GM12891 (cell line): Measurements from ENCODE around the gene FASN.

Source experiments
- PAX5 ChIP-seq: IDR thresholded peaks from 2 replicates; pipeline ENCODE4 v1.6.1; 2011; ENCODE audit warnings: low read length, moderate library complexity, mild to moderate bottlenecking; ENCODE audit not compliant: insufficient read depth, severe bottlenecking
- POLR2A ChIP-seq: IDR thresholded peaks from 2 replicates; pipeline ENCODE4 v1.6.1; 2011; ENCODE audit warnings: low read depth, low read length, control low read depth
- POLR2AphosphoS5 ChIP-seq: IDR thresholded peaks from 2 replicates; pipeline ENCODE4 v1.6.1; 2011; ENCODE audit warnings: low read depth, low read length, control low read depth
- POU2F2 ChIP-seq: IDR thresholded peaks from 2 replicates; pipeline ENCODE4 v1.6.1; 2011; ENCODE audit warnings: low read depth, mild to moderate bottlenecking, control low read depth, low read length, moderate library complexity
- SPI1 ChIP-seq: IDR thresholded peaks from 2 replicates; pipeline ENCODE4 v1.6.1; 2011; ENCODE audit warnings: low read depth, low read length, control low read depth
- TAF1 ChIP-seq: IDR thresholded peaks from 2 replicates; pipeline ENCODE4 v1.6.1; 2011; ENCODE audit warnings: low read depth, low read length, control low read depth

DNA sequence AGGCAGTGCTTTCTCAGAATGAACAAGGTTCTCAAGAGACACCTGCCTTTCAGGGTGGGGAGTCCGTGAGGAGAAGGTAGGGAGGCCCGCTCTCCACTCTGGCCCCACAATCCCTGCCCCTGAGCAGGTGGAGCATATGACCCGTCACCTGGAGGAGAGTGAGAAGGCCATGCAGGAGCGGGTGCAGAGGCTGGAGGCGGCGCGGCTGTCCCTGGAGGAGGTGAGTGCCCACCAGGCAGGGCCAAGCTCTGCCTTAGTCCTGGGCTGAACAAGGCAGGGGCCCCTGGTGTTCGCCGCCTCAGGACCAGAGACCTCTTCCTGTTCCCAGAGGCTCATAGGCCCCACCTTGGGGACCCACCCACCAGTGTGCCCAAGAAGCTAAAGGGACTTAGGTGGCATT, 69.1 kb downstream of the FASN start:
- TF ChIP-seq POLR2A (no peak), POLR2AphosphoS5 (no peak), TAF1 (no peak), SPI1 (no peak), POU2F2 (no peak), PAX5 (no peak)
